Astrocyte (in vitro differentiated cells and primary cell): Measurements from ENCODE around the gene IL3RA. TPM values are rescaled to one million over a fixed set of nuclear protein-coding genes. Genes with fewer than 3 reads are reported as not detected.
"Not testable (repeated sequence)": the region's sequence is repeated elsewhere in the genome, so short reads cannot be mapped to it uniquely, and the experiment has no call there.

Experiments
- DNase-seq: peaks from one replicate; pipeline ENCODE4 v3.0.0-alpha.2; 2010; ENCODE audit warnings: low read depth
- FAIRE-seq: peaks from 2 replicates; lab custom pipeline; 2011; peaks lifted over from hg19 to GRCh38; lab: Jason Lieb, UNC
- H2AFZ ChIP-seq: 2 replicates; pipeline ENCODE4 v1.6.0; 2012; ENCODE audit warnings: low read depth, low read length, inconsistent platforms
- H3K27ac ChIP-seq: 2 replicates; pipeline ENCODE4 v1.5.1; 2011; ENCODE audit warnings: low read depth, low read length, inconsistent platforms
- H3K27me3 ChIP-seq: 2 replicates; pipeline ENCODE4 v1.6.0; 2011; ENCODE audit warnings: low read length, inconsistent platforms; ENCODE audit not compliant: insufficient read depth
- H3K36me3 ChIP-seq: 2 replicates; pipeline ENCODE4 v1.5.1; 2011; ENCODE audit warnings: low read length, inconsistent platforms; ENCODE audit not compliant: insufficient read depth
- H3K4me1 ChIP-seq: 2 replicates; pipeline ENCODE4 v1.5.1; 2011; ENCODE audit warnings: low read length, inconsistent platforms; ENCODE audit not compliant: insufficient read depth
- H3K4me2 ChIP-seq: 2 replicates; pipeline ENCODE4 v1.6.0; 2012; ENCODE audit warnings: low read length, inconsistent platforms
- H3K4me3 ChIP-seq: 2 replicates; pipeline ENCODE4 v1.5.1; 2011; ENCODE audit warnings: low read depth, mild to moderate bottlenecking, low read length, inconsistent platforms; ENCODE audit not compliant: insufficient read depth
- H3K79me2 ChIP-seq: 2 replicates; pipeline ENCODE4 v1.6.0; 2012; ENCODE audit warnings: mild to moderate bottlenecking, low read length, inconsistent platforms; ENCODE audit not compliant: insufficient read depth
- H3K9ac ChIP-seq: 2 replicates; pipeline ENCODE4 v1.6.0; 2012; ENCODE audit warnings: mild to moderate bottlenecking, low read length, inconsistent platforms
- H3K9me3 ChIP-seq: 2 replicates; pipeline ENCODE4 v1.5.1; 2012; ENCODE audit warnings: low read depth, mild to moderate bottlenecking, low read length, inconsistent platforms; ENCODE audit not compliant: insufficient read depth
- H4K20me1 ChIP-seq: 2 replicates; pipeline ENCODE4 v1.6.0; 2012; ENCODE audit warnings: low read length, inconsistent platforms; ENCODE audit not compliant: insufficient read depth
- H3K27ac Mint-ChIP-seq: one replicate; pipeline ENCODE4 v1.8.0; 2021; ENCODE audit warnings: mild to moderate bottlenecking, mixed read lengths; ENCODE audit not compliant: unreplicated experiment
- H3K27me3 Mint-ChIP-seq: one replicate; pipeline ENCODE4 v1.8.0; 2021; ENCODE audit warnings: low read depth, mixed read lengths; ENCODE audit not compliant: unreplicated experiment
- H3K36me3 Mint-ChIP-seq: one replicate; pipeline ENCODE4 v1.8.0; 2021; ENCODE audit warnings: low read depth, mixed read lengths; ENCODE audit not compliant: unreplicated experiment
- H3K4me1 Mint-ChIP-seq: one replicate; pipeline ENCODE4 v1.8.0; 2021; ENCODE audit warnings: low read depth, mixed read lengths; ENCODE audit not compliant: unreplicated experiment
- H3K4me3 Mint-ChIP-seq: one replicate; pipeline ENCODE4 v1.8.0; 2021; ENCODE audit warnings: mild to moderate bottlenecking, moderate library complexity, mixed read lengths; ENCODE audit not compliant: unreplicated experiment
- H3K9me3 Mint-ChIP-seq: one replicate; pipeline ENCODE4 v1.8.0; 2021; ENCODE audit warnings: mild to moderate bottlenecking, mixed read lengths; ENCODE audit not compliant: unreplicated experiment
- EZH2 ChIP-seq: IDR thresholded peaks from 2 replicates; pipeline ENCODE4 v1.6.1; 2012; ENCODE audit warnings: mild to moderate bottlenecking, low read length, inconsistent platforms; ENCODE audit not compliant: insufficient read depth
- total RNA-seq: library from RNA; stranded (reverse); gene quantifications from 2 replicates; pipeline ENCODE4 v1.2.1, GENCODE V29; 2021
- TF ChIP-seq, protein P1 (sequence below): IDR thresholded peaks from 2 replicates; pipeline ENCODE4 v1.5.1; 2011; ENCODE audit warnings: low read depth, mild to moderate bottlenecking, inconsistent platforms, low read length, moderate library complexity; ENCODE audit not compliant: insufficient read depth

IL3RA gene
- total RNA-seq, 1 donor from 2014 or later = not detected

DNA sequence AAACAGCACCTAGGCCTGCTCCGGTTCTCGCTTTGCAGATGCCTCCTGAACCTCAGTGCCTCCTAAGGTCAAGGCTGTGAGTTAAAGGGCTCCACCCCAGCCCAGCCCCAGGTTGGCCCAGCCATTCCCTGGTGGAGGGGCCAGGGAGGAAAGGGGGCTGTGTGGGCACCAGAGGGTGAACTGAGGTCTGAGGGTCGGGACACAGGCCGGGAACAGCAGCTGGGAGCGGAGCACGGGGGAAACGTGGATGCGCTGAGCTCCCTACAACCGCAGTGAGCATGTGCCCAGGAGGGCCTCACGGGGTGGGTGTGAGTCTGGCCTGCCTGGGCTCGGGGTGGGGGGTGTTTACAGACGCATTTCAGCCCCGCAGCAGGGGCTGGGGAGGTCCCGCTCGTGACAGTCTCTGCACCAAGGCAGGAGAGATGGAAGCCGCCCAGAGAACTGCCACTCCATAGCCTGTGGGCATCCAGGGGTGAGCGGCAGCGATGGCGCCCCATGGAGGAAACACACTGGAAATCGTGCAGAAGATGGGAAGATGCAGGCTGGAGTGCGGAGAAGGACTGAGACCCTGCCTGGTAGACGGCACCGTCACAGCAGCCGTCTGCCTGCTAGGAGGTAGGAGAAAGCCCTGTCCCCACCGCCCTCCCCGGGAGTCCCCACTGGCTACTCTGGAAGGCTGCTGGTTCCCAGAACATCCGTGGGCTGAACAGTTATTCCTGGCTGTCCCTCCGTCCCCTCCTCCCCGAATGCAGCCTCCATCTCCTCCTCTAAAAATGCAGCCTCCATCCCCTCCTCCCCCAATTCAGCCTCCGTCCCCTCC lies 65.2 kb downstream of the IL3RA start:
- no peak overlapping the region for H2AFZ ChIP-seq
- H3K9ac ChIP-seq = no peak overlapping the region
- no peak overlapping the region for H3K27ac ChIP-seq
- H3K27me3 ChIP-seq = no peaks in the 10 kb centered on the region
- no peaks in the 10 kb centered on the region for H3K9me3 Mint-ChIP-seq
- H3K9me3 ChIP-seq = peaks cover 7% of the 10 kb centered on the region
- no peaks in the 10 kb centered on the region for H3K4me1 ChIP-seq
- FAIRE-seq (no peak), DNase-seq (no peak)
- no peak overlapping the region for H3K4me2 ChIP-seq
- H3K79me2 ChIP-seq = peaks cover 4% of the 10 kb centered on the region
- no peak overlapping the region for H3K27ac Mint-ChIP-seq
- no peak for TF ChIP-seq EZH2
- TF ChIP-seq, protein P1, sequence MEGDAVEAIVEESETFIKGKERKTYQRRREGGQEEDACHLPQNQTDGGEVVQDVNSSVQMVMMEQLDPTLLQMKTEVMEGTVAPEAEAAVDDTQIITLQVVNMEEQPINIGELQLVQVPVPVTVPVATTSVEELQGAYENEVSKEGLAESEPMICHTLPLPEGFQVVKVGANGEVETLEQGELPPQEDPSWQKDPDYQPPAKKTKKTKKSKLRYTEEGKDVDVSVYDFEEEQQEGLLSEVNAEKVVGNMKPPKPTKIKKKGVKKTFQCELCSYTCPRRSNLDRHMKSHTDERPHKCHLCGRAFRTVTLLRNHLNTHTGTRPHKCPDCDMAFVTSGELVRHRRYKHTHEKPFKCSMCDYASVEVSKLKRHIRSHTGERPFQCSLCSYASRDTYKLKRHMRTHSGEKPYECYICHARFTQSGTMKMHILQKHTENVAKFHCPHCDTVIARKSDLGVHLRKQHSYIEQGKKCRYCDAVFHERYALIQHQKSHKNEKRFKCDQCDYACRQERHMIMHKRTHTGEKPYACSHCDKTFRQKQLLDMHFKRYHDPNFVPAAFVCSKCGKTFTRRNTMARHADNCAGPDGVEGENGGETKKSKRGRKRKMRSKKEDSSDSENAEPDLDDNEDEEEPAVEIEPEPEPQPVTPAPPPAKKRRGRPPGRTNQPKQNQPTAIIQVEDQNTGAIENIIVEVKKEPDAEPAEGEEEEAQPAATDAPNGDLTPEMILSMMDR = no peak
- peaks cover 39% of the 10 kb centered on the region for H4K20me1 ChIP-seq
- no peaks in the 10 kb centered on the region for H3K36me3 Mint-ChIP-seq
- peaks cover 7% of the 10 kb centered on the region for H3K36me3 ChIP-seq
- H3K4me1 Mint-ChIP-seq = no peaks in the 10 kb centered on the region
- no peak overlapping the region for H3K4me3 ChIP-seq
- H3K27me3 Mint-ChIP-seq = no peaks in the 10 kb centered on the region
- H3K4me3 Mint-ChIP-seq = no peak overlapping the region

DNA sequence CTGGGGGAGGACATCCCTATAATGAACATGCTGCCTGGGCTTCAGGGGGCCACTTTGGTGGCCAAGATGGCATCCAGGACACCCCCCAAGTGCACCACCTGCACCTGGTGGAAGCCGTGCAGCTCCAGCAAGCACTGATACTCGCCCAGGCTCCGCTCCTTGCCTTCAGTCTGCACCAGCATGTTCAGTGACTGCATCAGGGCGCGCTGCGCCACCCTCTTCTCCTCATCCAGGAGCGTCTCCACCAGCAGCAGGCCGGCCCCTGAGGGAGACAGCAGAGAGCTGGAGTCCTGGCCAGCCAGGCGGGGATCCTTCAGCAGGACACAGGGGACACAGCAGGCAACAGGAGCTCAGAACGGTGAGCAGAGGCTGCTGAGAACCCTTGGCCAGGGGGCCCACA lies 66.6 kb downstream of the IL3RA start:
- no peaks in the 10 kb centered on the region for H3K36me3 Mint-ChIP-seq
- H3K4me1 ChIP-seq = no peaks in the 10 kb centered on the region
- no peaks in the 10 kb centered on the region for H3K27me3 Mint-ChIP-seq
- peaks cover 4% of the 10 kb centered on the region for H3K79me2 ChIP-seq
- no peak for DNase-seq
- H3K4me3 ChIP-seq = no peak overlapping the region
- no peaks in the 10 kb centered on the region for H3K27me3 ChIP-seq
- H3K4me1 Mint-ChIP-seq = no peaks in the 10 kb centered on the region
- no peaks in the 10 kb centered on the region for H3K9me3 Mint-ChIP-seq
- H2AFZ ChIP-seq = no peak overlapping the region
- H3K9me3 ChIP-seq = peaks cover 7% of the 10 kb centered on the region
- no peak overlapping the region for H3K27ac ChIP-seq
- no peak overlapping the region for H3K4me3 Mint-ChIP-seq
- no peak overlapping the region for H3K9ac ChIP-seq
- no peak overlapping the region for H3K27ac Mint-ChIP-seq
- H3K4me2 ChIP-seq = no peak overlapping the region
- no peak for FAIRE-seq
- no peak for TF ChIP-seq EZH2
- TF ChIP-seq, protein P1 = no peak
- peaks cover 43% of the 10 kb centered on the region for H4K20me1 ChIP-seq
- H3K36me3 ChIP-seq = peaks cover 11% of the 10 kb centered on the region

DNA sequence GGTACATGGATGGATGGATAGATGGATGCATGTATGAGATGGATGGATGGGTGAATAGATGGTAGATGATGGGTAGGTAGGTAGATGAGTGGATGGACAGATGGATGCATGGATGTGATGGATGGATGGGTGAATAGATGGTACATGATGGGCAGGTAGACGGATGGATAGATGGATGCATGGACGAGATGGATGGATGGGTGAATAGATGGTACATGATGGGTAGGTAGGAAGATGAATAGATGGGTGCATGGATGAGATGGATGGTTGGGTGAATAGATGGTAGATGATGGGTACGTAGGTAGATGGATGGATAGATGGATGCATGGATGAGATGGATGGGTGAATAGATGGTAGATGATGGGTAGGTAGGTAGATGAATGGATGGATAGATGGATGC lies 67.3 kb downstream of the IL3RA start:
- H3K9ac ChIP-seq, H2AFZ ChIP-seq, H3K27me3 Mint-ChIP-seq, H3K27ac ChIP-seq, H3K9me3 Mint-ChIP-seq, H3K27ac Mint-ChIP-seq, DNase-seq, H3K4me3 Mint-ChIP-seq, H3K79me2 ChIP-seq, H3K4me2 ChIP-seq, H3K4me1 Mint-ChIP-seq, H3K27me3 ChIP-seq, H3K4me3 ChIP-seq, H3K4me1 ChIP-seq, H3K9me3 ChIP-seq, H3K36me3 Mint-ChIP-seq, FAIRE-seq: not testable (repeated sequence)
- Histone ChIP-seq H3K36me3 (peaks cover 11% of the 10 kb centered on the region), H4K20me1 (peaks cover 43% of the 10 kb centered on the region)

DNA sequence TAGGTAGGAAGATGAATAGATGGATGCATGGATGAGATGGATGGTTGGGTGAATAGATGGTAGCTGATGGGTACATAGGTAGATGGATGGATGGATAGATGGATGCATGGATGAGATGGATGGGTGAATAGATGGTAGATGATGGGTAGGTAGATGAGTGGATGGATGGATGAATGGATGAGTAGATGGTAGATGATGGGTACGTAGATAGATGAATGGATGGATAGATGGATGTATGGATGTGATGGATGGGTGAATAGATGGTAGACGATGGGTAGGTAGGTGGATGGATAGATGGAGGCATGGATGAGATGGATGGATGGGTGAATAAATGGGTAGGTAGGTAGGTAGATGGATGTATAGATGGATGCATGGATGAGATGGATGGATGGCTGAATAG lies 69.2 kb downstream of the IL3RA start:
- H3K27me3 ChIP-seq, H3K27me3 Mint-ChIP-seq, H3K9ac ChIP-seq, H3K9me3 Mint-ChIP-seq, H3K4me3 ChIP-seq, H3K27ac ChIP-seq, H3K36me3 Mint-ChIP-seq, H3K9me3 ChIP-seq, H3K4me2 ChIP-seq, H3K27ac Mint-ChIP-seq, H3K4me1 Mint-ChIP-seq, H3K79me2 ChIP-seq, H2AFZ ChIP-seq, H3K4me1 ChIP-seq, DNase-seq, FAIRE-seq, H3K4me3 Mint-ChIP-seq: not testable (repeated sequence)
- peaks cover 40% of the 10 kb centered on the region for H4K20me1 ChIP-seq
- peaks cover 11% of the 10 kb centered on the region for H3K36me3 ChIP-seq
